Renal cortical epithelial cell (primary cell): ENCODE data around the gene CEBPZ. TPM values are rescaled to one million over a fixed set of nuclear protein-coding genes. Genes with fewer than 3 reads are reported as not detected.
A peak's percentile ranks its signal among the peaks of the same experiment; 100 is the strongest.

Source experiments
- DNase-seq: peaks from one replicate; pipeline ENCODE4 v3.0.0-alpha.2; 2011; ENCODE audit warnings: low read depth
- total RNA-seq: library from RNA; depleted of rRNA; stranded (reverse); fragments of >200 nt; gene quantifications from 2 replicates; pipeline ENCODE4 v1.2.3, GENCODE V29; 2014

The CEBPZ gene
- total RNA-seq, 1 donor from 2014 or later = 76.9 TPM

- DNase-seq = no peak
These were observed 51.3 kb downstream of the CEBPZ start for GRCh38 chr2:37180006-37180639.

GRCh38 chr2:37173741-37174140 is 57.7 kb downstream of the CEBPZ start:
- DNase-seq = no peak

- DNase-seq = no peak
These were observed 59.8 kb downstream of the CEBPZ start for GRCh38 chr2:37171624-37171950.

- peak; percentile 46 for DNase-seq
These were observed 63.0 kb downstream of the CEBPZ start for GRCh38 chr2:37168217-37168981.

GRCh38 chr2:37167636-37168180 is 63.7 kb downstream of the CEBPZ start:
- DNase-seq = peak; percentile 25

GRCh38 chr2:37164757-37165156 is 66.6 kb downstream of the CEBPZ start:
- no peak for DNase-seq

GRCh38 chr2:37156857-37157714 is 74.3 kb downstream of the CEBPZ start, which contains the start of gene EIF2AK2:
EIF2AK2 (minus strand) TSS chr2:37156980; CDS start chr2:37147806, 9,174 bp downstream.
- peak; percentile 67 for DNase-seq

- DNase-seq = peak; percentile 35
These were observed 75.1 kb downstream of the CEBPZ start for GRCh38 chr2:37156071-37156856.

- no peak for DNase-seq
These were observed 76.6 kb downstream of the CEBPZ start for GRCh38 chr2:37154785-37155184.

GRCh38 chr2:37153224-37153623 is 78.2 kb downstream of the CEBPZ start:
- no peak for DNase-seq

Other genes with a start within 250 kb of the CEBPZ start
- gene HEATR5B, start 147.2 kb downstream of the CEBPZ start, total RNA-seq = 23.6 and 31.6 TPM in 2 replicates
- 5.6 and 6.1 TPM in 2 replicates for gene GPATCH11, start 147.1 kb downstream of the CEBPZ start, total RNA-seq
- gene EIF2AK2, start 74.6 kb downstream of the CEBPZ start, total RNA-seq = 23.8 and 38.7 TPM in 2 replicates
- gene SULT6B1, start 42.9 kb downstream of the CEBPZ start, total RNA-seq = not detected in 2 replicates
- gene CEBPZOS, start 35.1 kb downstream of the CEBPZ start, total RNA-seq = 18.6 and 25.6 TPM in 2 replicates
- 14.9 and 17.3 TPM in 2 replicates for gene NDUFAF7, start 62 bp upstream of the CEBPZ start, total RNA-seq
- 68.6 and 69.3 TPM in 2 replicates for gene PRKD3, start 93.2 kb upstream of the CEBPZ start, total RNA-seq
- 81.8 and 83.0 TPM in 2 replicates for gene QPCT, start 113.0 kb upstream of the CEBPZ start, total RNA-seq